Measurements from ENCODE around the gene C1orf159.

The C1orf159 gene

DNA sequence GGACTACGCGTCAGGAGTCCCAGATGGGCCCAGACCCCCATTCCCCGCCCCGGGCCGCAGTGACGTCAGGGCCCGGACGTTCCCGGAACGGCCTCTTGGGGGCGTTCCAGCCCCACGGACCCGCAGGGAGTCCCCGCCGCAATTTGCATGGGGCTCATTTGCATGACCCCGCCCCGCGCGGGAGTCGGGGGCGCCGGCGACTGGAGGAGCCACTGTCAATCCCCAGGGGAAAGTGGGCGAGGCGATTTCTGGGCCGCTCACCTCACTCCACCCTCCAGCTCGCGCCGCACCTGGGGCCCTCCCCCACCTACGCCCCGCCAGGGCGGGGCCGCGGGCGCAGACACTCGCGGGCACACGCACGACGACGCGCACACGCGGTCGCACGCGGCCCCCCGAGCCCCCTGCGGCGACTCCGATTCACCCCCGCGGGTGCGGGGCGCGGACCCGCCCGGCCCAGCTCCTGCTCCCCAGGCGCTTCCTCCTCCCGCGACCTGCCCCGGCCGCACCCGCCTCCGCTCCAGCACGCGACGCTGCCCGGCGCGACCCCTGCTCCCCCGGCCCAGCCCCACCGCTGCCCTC, 82.8 kb downstream of the C1orf159 start:
- DNase-seq, result peak; percentile 94

DNA sequence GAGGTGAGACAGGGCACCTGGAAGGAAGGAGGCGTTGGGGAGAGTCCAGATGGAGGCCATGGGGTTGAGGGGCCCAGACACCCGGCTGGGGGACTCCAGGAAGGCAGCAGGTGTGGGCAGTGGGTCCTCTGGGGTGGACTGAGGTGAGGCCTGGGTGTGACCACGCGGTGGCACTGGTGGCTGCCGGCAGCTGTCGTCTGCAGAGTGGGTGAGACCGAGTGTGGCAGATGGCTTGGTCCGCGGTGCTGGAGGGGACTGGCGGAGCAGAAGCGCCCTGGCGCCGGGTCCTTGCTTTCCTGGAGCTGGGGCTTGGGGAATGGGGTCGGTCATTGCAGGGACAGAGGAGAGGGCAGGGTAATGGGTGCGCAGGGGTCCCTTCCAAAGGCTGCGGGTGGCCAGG, 83.5 kb downstream of the C1orf159 start:
- DNase-seq, result no peak
